ENCODE measurements around the gene ANKRD11. TPM values are rescaled to one million over a fixed set of nuclear protein-coding genes. Genes with fewer than 3 reads are reported as not detected.

The ANKRD11 gene
- total RNA-seq, 1 experiment from 2014 or later, result 242 TPM

GRCh38 chr16:89277049-89277448 is 213.3 kb downstream of the ANKRD11 start:
- no peak for DNase-seq
- no peak overlapping the region for H3K27ac Mint-ChIP-seq (ENCODE audit: unreplicated experiment)
- H3K4me1 Mint-ChIP-seq (ENCODE audit: low read depth, unreplicated experiment), result no peaks in the 10 kb centered on the region
- CTCF ChIA-PET, result no interaction called here
- H3K4me3 Mint-ChIP-seq (ENCODE audit: low read depth, unreplicated experiment), result no peak overlapping the region
- H3K9me3 Mint-ChIP-seq (ENCODE audit: low read depth, unreplicated experiment), result no peaks in the 10 kb centered on the region
- no peaks in the 10 kb centered on the region for H3K27me3 Mint-ChIP-seq (ENCODE audit: unreplicated experiment)
- BruUV-seq (replicated peaks), result no TSS peak
- intact Hi-C loops (cut with micrococcal nuclease; ENCODE audit: unreplicated experiment), result no loop called here
- H3K36me3 Mint-ChIP-seq (ENCODE audit: insufficient read depth, unreplicated experiment), result peaks cover 63% of the 10 kb centered on the region
- no peak for TF ChIP-seq CTCF (IDR thresholded peaks at IDR 0.05; ENCODE audit: unreplicated experiment)

- H3K36me3 Mint-ChIP-seq (ENCODE audit: insufficient read depth, unreplicated experiment), result peaks cover 72% of the 10 kb centered on the region
- H3K9me3 Mint-ChIP-seq (ENCODE audit: low read depth, unreplicated experiment), result no peaks in the 10 kb centered on the region
- no peaks in the 10 kb centered on the region for H3K27me3 Mint-ChIP-seq (ENCODE audit: unreplicated experiment)
- no peak for TF ChIP-seq CTCF (IDR thresholded peaks at IDR 0.05; ENCODE audit: unreplicated experiment)
- H3K4me1 Mint-ChIP-seq (ENCODE audit: low read depth, unreplicated experiment), result no peaks in the 10 kb centered on the region
- no peak overlapping the region for H3K27ac Mint-ChIP-seq (ENCODE audit: unreplicated experiment)
- intact Hi-C loops (cut with micrococcal nuclease; ENCODE audit: unreplicated experiment), result no loop called here
- DNase-seq, result no peak
- CTCF ChIA-PET, result no interaction called here
- H3K4me3 Mint-ChIP-seq (ENCODE audit: low read depth, unreplicated experiment), result no peak overlapping the region
- no TSS peak for BruUV-seq (replicated peaks)
These were observed 214.3 kb downstream of the ANKRD11 start for GRCh38 chr16:89275837-89276720.

- BruUV-seq (replicated peaks), result no TSS peak
- no peak overlapping the region for H3K4me3 Mint-ChIP-seq (ENCODE audit: low read depth, unreplicated experiment)
- no peak for DNase-seq
- no peaks in the 10 kb centered on the region for H3K4me1 Mint-ChIP-seq (ENCODE audit: low read depth, unreplicated experiment)
- CTCF ChIA-PET, result no interaction called here
- H3K27me3 Mint-ChIP-seq (ENCODE audit: unreplicated experiment), result no peaks in the 10 kb centered on the region
- intact Hi-C loops (cut with micrococcal nuclease; ENCODE audit: unreplicated experiment), result no loop called here
- TF ChIP-seq CTCF (IDR thresholded peaks at IDR 0.05; ENCODE audit: unreplicated experiment), result no peak
- peaks cover 75% of the 10 kb centered on the region for H3K36me3 Mint-ChIP-seq (ENCODE audit: insufficient read depth, unreplicated experiment)
- no peaks in the 10 kb centered on the region for H3K9me3 Mint-ChIP-seq (ENCODE audit: low read depth, unreplicated experiment)
- peak overlapping the region; percentile 63 for H3K27ac Mint-ChIP-seq (ENCODE audit: unreplicated experiment)
These were observed 215.1 kb downstream of the ANKRD11 start for GRCh38 chr16:89275284-89275584.

- peaks cover 80% of the 10 kb centered on the region for H3K36me3 Mint-ChIP-seq (ENCODE audit: insufficient read depth, unreplicated experiment)
- no peak for DNase-seq
- no TSS peak for BruUV-seq (replicated peaks)
- H3K9me3 Mint-ChIP-seq (ENCODE audit: low read depth, unreplicated experiment), result no peaks in the 10 kb centered on the region
- no peak overlapping the region for H3K4me3 Mint-ChIP-seq (ENCODE audit: low read depth, unreplicated experiment)
- CTCF ChIA-PET, result no interaction called here
- intact Hi-C loops (cut with micrococcal nuclease; ENCODE audit: unreplicated experiment), result no loop called here
- peak overlapping the region; percentile 63 for H3K27ac Mint-ChIP-seq (ENCODE audit: unreplicated experiment)
- TF ChIP-seq CTCF (IDR thresholded peaks at IDR 0.05; ENCODE audit: unreplicated experiment), result no peak
- H3K4me1 Mint-ChIP-seq (ENCODE audit: low read depth, unreplicated experiment), result no peaks in the 10 kb centered on the region
- no peaks in the 10 kb centered on the region for H3K27me3 Mint-ChIP-seq (ENCODE audit: unreplicated experiment)
These were observed 215.6 kb downstream of the ANKRD11 start for GRCh38 chr16:89274561-89275283.

Measured in Calu3 (cell line).